SK-N-SH (cell line): Measurements from ENCODE around the gene NPIPB6. TPM values are rescaled to one million over a fixed set of nuclear protein-coding genes. Genes with fewer than 3 reads are reported as not detected.

Source experiments
- CTCF ChIA-PET: fragments of 300-600, 350-600 bp; formaldehyde crosslinking; extraction: SDS; loops from one replicate; lab custom pipeline; 2021; lab: Yijun Ruan, JAX
- POLR2A ChIA-PET: fragments of 350-600 bp; sonication (Branson Sonifier 250); formaldehyde crosslinking; extraction: SDS; loops from one replicate; lab custom pipeline; 2020; ENCODE audit warnings: antibody characterized with exemption, inconsistent platforms; lab: Yijun Ruan, JAX
- DNase-seq: peaks from one replicate; pipeline ENCODE4 v3.0.0; 2012
- H2AFZ ChIP-seq: fragments of 200-600 bp; sonication (generic); 2 replicates; pipeline ENCODE4 v1.8.1; 2016; ENCODE audit warnings: antibody characterized with exemption, mild to moderate bottlenecking, low read depth
- H3F3A ChIP-seq: fragments of 200-600 bp; sonication (generic); replicated peaks from 2 replicates; pipeline ENCODE3; 2016; ENCODE audit warnings: antibody characterized with exemption, mild to moderate bottlenecking; ENCODE audit not compliant: insufficient read depth
- H3K27ac ChIP-seq, 2 experiments: fragments of 200-500 bp in 1 of 2; fragments of 200-600 bp in 1 of 2; sonication (Bioruptor generic) in 1 of 2; sonication (generic), shearing (Covaris generic) in 1 of 2; 2 replicates each; pipeline versions ENCODE4 v1.5.1 to v1.6.1; 2014 to 2016; ENCODE audit warnings: low read depth in 2 of 2, inconsistent platforms in 1 of 2, low read length in 1 of 2, mild to moderate bottlenecking in 1 of 2, mixed read lengths in 1 of 2
- H3K27me3 ChIP-seq: fragments of 200-600 bp; sonication (generic), shearing (Covaris generic); 2 replicates; pipeline ENCODE4 v1.6.1; 2016; ENCODE audit warnings: mixed run types; ENCODE audit not compliant: insufficient read depth
- H3K36me3 ChIP-seq, 2 experiments: fragments of 200-500 bp in 1 of 2; fragments of 200-600 bp in 1 of 2; sonication (Bioruptor generic) in 1 of 2; sonication (generic) in 1 of 2; replicated peaks in 1 of 2; 2 replicates each; pipeline versions ENCODE3 to v1.5.1; 2014 to 2016; ENCODE audit warnings: low read length in 1 of 2, mild to moderate bottlenecking in 1 of 2; ENCODE audit not compliant: insufficient read depth in 2 of 2, control insufficient read depth in 1 of 2
- H3K4me1 ChIP-seq, 2 experiments: fragments of 200-500 bp in 1 of 2; fragments of 200-600 bp in 1 of 2; sonication (Bioruptor generic) in 1 of 2; sonication (generic), shearing (Covaris generic) in 1 of 2; 2 replicates each; pipeline versions ENCODE4 v1.5.1 to v1.6.1; 2014 to 2016; ENCODE audit warnings: low read depth in 1 of 2, low read length in 1 of 2, mixed run types in 1 of 2; ENCODE audit not compliant: insufficient read depth in 2 of 2, control insufficient read depth in 1 of 2
- H3K4me2 ChIP-seq: fragments of 200-600 bp; sonication (generic), shearing (Covaris generic); 2 replicates; pipeline ENCODE4 v1.6.1; 2017; ENCODE audit warnings: mixed run types
- H3K4me3 ChIP-seq, 2 experiments: fragments of 200-500 bp in 1 of 2; fragments of 200-600 bp in 1 of 2; sonication (Bioruptor generic) in 1 of 2; sonication (generic), shearing (Covaris generic) in 1 of 2; 2 replicates each; pipeline versions ENCODE4 v1.5.1 to v1.8.1; 2014 to 2016; ENCODE audit warnings: low read depth in 2 of 2, inconsistent platforms in 1 of 2, low read length in 1 of 2, mild to moderate bottlenecking in 1 of 2, mixed read lengths in 1 of 2, moderate library complexity in 1 of 2
- H3K79me2 ChIP-seq: fragments of 200-600 bp; sonication (generic); 2 replicates; pipeline ENCODE4 v1.8.1; 2017; ENCODE audit warnings: mild to moderate bottlenecking; ENCODE audit not compliant: insufficient read depth
- H3K9ac ChIP-seq: fragments of 200-600 bp; sonication (generic); 2 replicates; pipeline ENCODE4 v1.6.1; 2017; ENCODE audit warnings: mixed run types
- H3K9me2 ChIP-seq: fragments of 200-600 bp; sonication (generic); 2 replicates; pipeline ENCODE4 v1.6.1; 2017; ENCODE audit warnings: mixed run types
- H3K9me3 ChIP-seq: fragments of 200-600 bp; sonication (generic); 2 replicates; pipeline ENCODE4 v1.6.1; 2017; ENCODE audit warnings: mixed run types, mild to moderate bottlenecking, moderate library complexity
- H4K20me1 ChIP-seq: fragments of 200-600 bp; sonication (generic); 2 replicates; pipeline ENCODE4 v1.6.1; 2017; ENCODE audit warnings: mild to moderate bottlenecking, mixed run types; ENCODE audit not compliant: insufficient read depth
- CHD2 ChIP-seq: fragments of 150-350 bp; IDR thresholded peaks from 2 replicates; pipeline ENCODE4 v1.6.1; 2018; ENCODE audit warnings: low read length; ENCODE audit not compliant: partially characterized antibody
- ELF1 ChIP-seq: IDR thresholded peaks from 2 replicates; pipeline ENCODE4 v1.4.0; 2012
- EZH2phosphoT487 ChIP-seq: fragments of 200-600 bp; sonication (generic); IDR thresholded peaks from 2 replicates; pipeline ENCODE4 v1.6.1; 2017; ENCODE audit warnings: low read depth, mixed run types, mild to moderate bottlenecking, antibody characterized with exemption, moderate library complexity, borderline replicate concordance
- FOSL2 ChIP-seq: IDR thresholded peaks from 2 replicates; pipeline ENCODE4 v1.4.0; 2012; ENCODE audit warnings: low read depth, mild to moderate bottlenecking, moderate library complexity, borderline replicate concordance
- FOXJ3 ChIP-seq: sonication (generic); formaldehyde crosslinking; IDR thresholded peaks from 2 replicates; pipeline ENCODE4 v1.5.1; 2020; ENCODE audit warnings: mild to moderate bottlenecking, missing genetic modification reagents
- GABPA ChIP-seq: IDR thresholded peaks from 2 replicates; pipeline ENCODE4 v1.4.0; 2012; ENCODE audit warnings: low read depth, mild to moderate bottlenecking
- JUND ChIP-seq: IDR thresholded peaks from 2 replicates; pipeline ENCODE4 v1.4.0; 2012
- MEF2A ChIP-seq: IDR thresholded peaks from 2 replicates; pipeline ENCODE4 v1.4.0; 2012; ENCODE audit warnings: low read depth, borderline replicate concordance
- NRF1 ChIP-seq: IDR thresholded peaks from 2 replicates; pipeline ENCODE4 v1.6.1; 2012; ENCODE audit warnings: low read depth, mild to moderate bottlenecking, low read length
- RXRA ChIP-seq: IDR thresholded peaks from 2 replicates; pipeline ENCODE4 v1.4.0; 2012; ENCODE audit warnings: low read depth, mild to moderate bottlenecking, borderline replicate concordance
- SIN3A ChIP-seq: IDR thresholded peaks from 2 replicates; pipeline ENCODE4 v1.6.1; 2012; ENCODE audit warnings: low read depth, mild to moderate bottlenecking, low read length, moderate library complexity, borderline replicate concordance
- TAF1 ChIP-seq: IDR thresholded peaks from 2 replicates; pipeline ENCODE4 v1.6.1; 2012; ENCODE audit warnings: low read depth, mild to moderate bottlenecking, low read length, moderate library complexity, borderline replicate concordance
- TEAD4 ChIP-seq: IDR thresholded peaks from 2 replicates; pipeline ENCODE4 v1.4.0; 2012; ENCODE audit warnings: mild to moderate bottlenecking, borderline replicate concordance; ENCODE audit not compliant: insufficient read depth
- WGBS: methylation state at CpG from one replicate; pipeline ENCODE4 v1.1.6; 2017; ENCODE audit warnings: low lambda C conversion rate; 5-methylcytosine and 5-hydroxymethylcytosine counted together
- polyA plus RNA-seq, 3 experiments: library from polyadenylated mRNA; depleted of rRNA; stranded (reverse); fragments of >200 nt; gene quantifications; 2 replicates each; pipeline ENCODE4 v1.2.3, GENCODE V29; 2012
- TF ChIP-seq, protein P1 (sequence below): fragments of 200-600 bp; sonication (generic); IDR thresholded peaks from 2 replicates; pipeline ENCODE4 v1.6.1; 2017; ENCODE audit warnings: antibody characterized with exemption, mild to moderate bottlenecking, moderate library complexity
- TF ChIP-seq, protein P2 (sequence below): IDR thresholded peaks from 2 replicates; pipeline ENCODE4 v1.4.0; 2012; ENCODE audit warnings: low read depth
- TF ChIP-seq, protein P3 (sequence below): IDR thresholded peaks from 2 replicates; pipeline ENCODE4 v1.4.0; 2012; ENCODE audit warnings: low read depth, borderline replicate concordance
- TF ChIP-seq, protein P4 (sequence below): IDR thresholded peaks from 2 replicates; pipeline ENCODE4; 2012
- TF ChIP-seq, protein P5 (sequence below): fragments of 150-350 bp; IDR thresholded peaks from 2 replicates; pipeline ENCODE4 v1.6.1; 2017; ENCODE audit warnings: antibody characterized with exemption, low read length, low read depth, borderline replicate concordance

Gene NPIPB6
- polyA plus RNA-seq, 1 of the 3 experiments (the other 2 are of a cell fraction), result 0.35 TPM

DNA sequence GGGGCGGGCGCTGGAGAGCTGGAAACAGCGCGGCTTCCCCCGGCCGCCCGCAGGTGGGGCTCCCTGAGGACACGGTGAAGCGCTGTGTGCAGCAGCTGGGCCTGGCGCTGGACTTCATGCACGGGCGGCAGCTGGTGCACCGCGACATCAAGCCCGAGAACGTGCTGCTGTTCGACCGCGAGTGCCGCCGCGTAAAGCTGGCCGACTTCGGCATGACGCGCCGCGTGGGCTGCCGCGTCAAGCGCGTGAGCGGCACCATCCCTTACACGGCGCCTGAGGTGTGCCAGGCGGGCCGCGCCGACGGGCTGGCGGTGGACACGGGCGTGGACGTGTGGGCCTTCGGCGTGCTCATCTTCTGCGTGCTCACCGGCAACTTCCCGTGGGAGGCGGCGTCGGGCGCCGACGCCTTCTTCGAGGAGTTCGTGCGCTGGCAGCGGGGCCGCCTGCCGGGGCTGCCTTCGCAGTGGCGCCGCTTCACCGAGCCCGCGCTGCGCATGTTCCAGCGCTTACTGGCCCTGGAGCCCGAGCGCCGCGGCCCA is 43.2 kb downstream of the NPIPB6 start:
- Histone ChIP-seq H3K4me1 (no peaks in the 10 kb centered on the region; a peak in 1 of 4 replicates), H3K27ac (no peak overlapping the region), H3F3A (no peaks in the 10 kb centered on the region), H3K9me3 (no peaks in the 10 kb centered on the region), H3K4me3 (no peak overlapping the region), H3K4me2 (no peak overlapping the region), H3K27me3 (no peaks in the 10 kb centered on the region), H3K36me3 (no peaks in the 10 kb centered on the region), H3K79me2 (no peaks in the 10 kb centered on the region), H3K9me2 (no peaks in the 10 kb centered on the region), H2AFZ (no peak overlapping the region), H3K9ac (no peak overlapping the region), H4K20me1 (no peaks in the 10 kb centered on the region)
- ChIA-PET CTCF (interaction anchor here (15.8 kb wide), 1 partner anchor 38 kb away, joined by 302 read pairs; no protein-coding TSS in a partner anchor), POLR2A (no interaction called here)
- WGBS, result 94% methylated on average over 43 of the region's 73 CpGs
- DNase-seq, result no peak
- no peak for TF ChIP-seq CHD2
- no peak for TF ChIP-seq SIN3A
- TF ChIP-seq EZH2phosphoT487, result no peak
- no peak for TF ChIP-seq JUND
- TF ChIP-seq, protein P1, sequence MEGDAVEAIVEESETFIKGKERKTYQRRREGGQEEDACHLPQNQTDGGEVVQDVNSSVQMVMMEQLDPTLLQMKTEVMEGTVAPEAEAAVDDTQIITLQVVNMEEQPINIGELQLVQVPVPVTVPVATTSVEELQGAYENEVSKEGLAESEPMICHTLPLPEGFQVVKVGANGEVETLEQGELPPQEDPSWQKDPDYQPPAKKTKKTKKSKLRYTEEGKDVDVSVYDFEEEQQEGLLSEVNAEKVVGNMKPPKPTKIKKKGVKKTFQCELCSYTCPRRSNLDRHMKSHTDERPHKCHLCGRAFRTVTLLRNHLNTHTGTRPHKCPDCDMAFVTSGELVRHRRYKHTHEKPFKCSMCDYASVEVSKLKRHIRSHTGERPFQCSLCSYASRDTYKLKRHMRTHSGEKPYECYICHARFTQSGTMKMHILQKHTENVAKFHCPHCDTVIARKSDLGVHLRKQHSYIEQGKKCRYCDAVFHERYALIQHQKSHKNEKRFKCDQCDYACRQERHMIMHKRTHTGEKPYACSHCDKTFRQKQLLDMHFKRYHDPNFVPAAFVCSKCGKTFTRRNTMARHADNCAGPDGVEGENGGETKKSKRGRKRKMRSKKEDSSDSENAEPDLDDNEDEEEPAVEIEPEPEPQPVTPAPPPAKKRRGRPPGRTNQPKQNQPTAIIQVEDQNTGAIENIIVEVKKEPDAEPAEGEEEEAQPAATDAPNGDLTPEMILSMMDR, result no peak
- TF ChIP-seq TEAD4, result no peak

DNA sequence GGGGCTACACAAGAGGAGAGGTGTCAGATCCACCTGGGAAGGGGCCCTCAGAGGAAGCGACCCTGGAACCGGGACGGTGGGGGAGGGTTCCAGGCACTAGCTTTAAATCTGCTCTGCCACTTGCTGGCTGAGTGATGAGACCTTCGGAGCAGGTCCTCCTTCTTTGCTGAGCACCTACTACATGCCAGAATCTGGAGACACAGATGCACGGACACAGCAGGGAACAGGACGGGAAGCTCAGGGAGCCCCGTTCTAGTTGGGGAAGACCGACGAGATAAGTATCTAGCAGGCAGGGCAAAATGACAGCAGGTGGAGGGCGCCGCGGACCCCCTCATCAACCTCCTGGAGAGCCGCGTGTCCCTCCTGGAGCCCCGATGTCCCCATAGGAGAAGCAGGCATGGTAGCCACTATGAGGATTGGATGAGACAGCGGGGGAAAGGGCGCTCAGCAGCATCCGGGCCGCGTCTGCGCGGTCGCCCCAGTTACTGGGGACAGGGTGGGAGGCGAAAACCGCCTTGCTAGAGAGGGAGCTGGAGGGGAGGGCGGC is 43.8 kb downstream of the NPIPB6 start:
- no peak overlapping the region for H2AFZ ChIP-seq
- no peaks in the 10 kb centered on the region for H3F3A ChIP-seq
- H3K9ac ChIP-seq, result no peak overlapping the region
- H3K4me2 ChIP-seq, result no peak overlapping the region
- H3K9me3 ChIP-seq, result no peaks in the 10 kb centered on the region
- H3K4me3 ChIP-seq, result no peak overlapping the region
- ChIA-PET CTCF (interaction anchor here (0.7 to 15.8 kb wide), 4 partner anchors 7 to 38 kb away, joined by 3 to 302 read pairs (median 17); no protein-coding TSS in a partner anchor), POLR2A (no interaction called here)
- H3K27me3 ChIP-seq, result no peaks in the 10 kb centered on the region
- TF ChIP-seq NRF1 (no peak), FOXJ3 (CRISPR knock-in tag) (no peak), TAF1 (no peak), TEAD4 (no peak), FOSL2 (no peak), GABPA (no peak), MEF2A (no peak), RXRA (no peak), ELF1 (no peak)
- TF ChIP-seq, protein P2, sequence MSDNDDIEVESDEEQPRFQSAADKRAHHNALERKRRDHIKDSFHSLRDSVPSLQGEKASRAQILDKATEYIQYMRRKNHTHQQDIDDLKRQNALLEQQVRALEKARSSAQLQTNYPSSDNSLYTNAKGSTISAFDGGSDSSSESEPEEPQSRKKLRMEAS, result no peak
- TF ChIP-seq, protein P3, sequence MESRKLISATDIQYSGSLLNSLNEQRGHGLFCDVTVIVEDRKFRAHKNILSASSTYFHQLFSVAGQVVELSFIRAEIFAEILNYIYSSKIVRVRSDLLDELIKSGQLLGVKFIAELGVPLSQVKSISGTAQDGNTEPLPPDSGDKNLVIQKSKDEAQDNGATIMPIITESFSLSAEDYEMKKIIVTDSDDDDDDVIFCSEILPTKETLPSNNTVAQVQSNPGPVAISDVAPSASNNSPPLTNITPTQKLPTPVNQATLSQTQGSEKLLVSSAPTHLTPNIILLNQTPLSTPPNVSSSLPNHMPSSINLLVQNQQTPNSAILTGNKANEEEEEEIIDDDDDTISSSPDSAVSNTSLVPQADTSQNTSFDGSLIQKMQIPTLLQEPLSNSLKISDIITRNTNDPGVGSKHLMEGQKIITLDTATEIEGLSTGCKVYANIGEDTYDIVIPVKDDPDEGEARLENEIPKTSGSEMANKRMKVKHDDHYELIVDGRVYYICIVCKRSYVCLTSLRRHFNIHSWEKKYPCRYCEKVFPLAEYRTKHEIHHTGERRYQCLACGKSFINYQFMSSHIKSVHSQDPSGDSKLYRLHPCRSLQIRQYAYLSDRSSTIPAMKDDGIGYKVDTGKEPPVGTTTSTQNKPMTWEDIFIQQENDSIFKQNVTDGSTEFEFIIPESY, result no peak
- TF ChIP-seq, protein P1, result no peak
- TF ChIP-seq, protein P4, sequence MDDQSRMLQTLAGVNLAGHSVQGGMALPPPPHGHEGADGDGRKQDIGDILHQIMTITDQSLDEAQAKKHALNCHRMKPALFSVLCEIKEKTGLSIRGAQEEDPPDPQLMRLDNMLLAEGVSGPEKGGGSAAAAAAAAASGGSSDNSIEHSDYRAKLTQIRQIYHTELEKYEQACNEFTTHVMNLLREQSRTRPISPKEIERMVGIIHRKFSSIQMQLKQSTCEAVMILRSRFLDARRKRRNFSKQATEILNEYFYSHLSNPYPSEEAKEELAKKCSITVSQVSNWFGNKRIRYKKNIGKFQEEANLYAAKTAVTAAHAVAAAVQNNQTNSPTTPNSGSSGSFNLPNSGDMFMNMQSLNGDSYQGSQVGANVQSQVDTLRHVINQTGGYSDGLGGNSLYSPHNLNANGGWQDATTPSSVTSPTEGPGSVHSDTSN, result no peak
- TF ChIP-seq, protein P5, sequence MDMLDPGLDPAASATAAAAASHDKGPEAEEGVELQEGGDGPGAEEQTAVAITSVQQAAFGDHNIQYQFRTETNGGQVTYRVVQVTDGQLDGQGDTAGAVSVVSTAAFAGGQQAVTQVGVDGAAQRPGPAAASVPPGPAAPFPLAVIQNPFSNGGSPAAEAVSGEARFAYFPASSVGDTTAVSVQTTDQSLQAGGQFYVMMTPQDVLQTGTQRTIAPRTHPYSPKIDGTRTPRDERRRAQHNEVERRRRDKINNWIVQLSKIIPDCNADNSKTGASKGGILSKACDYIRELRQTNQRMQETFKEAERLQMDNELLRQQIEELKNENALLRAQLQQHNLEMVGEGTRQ, result no peak
- H3K9me2 ChIP-seq, result no peaks in the 10 kb centered on the region
- no peak for DNase-seq
- no peaks in the 10 kb centered on the region; a peak in 1 of 4 replicates for H3K4me1 ChIP-seq
- 90% methylated on average over 23 of the region's 26 CpGs for WGBS
- no peaks in the 10 kb centered on the region for H3K79me2 ChIP-seq
- H4K20me1 ChIP-seq, result no peaks in the 10 kb centered on the region
- no peaks in the 10 kb centered on the region for H3K36me3 ChIP-seq
- no peak overlapping the region for H3K27ac ChIP-seq
